ENCODE data around the gene UQCC5.

DNA sequence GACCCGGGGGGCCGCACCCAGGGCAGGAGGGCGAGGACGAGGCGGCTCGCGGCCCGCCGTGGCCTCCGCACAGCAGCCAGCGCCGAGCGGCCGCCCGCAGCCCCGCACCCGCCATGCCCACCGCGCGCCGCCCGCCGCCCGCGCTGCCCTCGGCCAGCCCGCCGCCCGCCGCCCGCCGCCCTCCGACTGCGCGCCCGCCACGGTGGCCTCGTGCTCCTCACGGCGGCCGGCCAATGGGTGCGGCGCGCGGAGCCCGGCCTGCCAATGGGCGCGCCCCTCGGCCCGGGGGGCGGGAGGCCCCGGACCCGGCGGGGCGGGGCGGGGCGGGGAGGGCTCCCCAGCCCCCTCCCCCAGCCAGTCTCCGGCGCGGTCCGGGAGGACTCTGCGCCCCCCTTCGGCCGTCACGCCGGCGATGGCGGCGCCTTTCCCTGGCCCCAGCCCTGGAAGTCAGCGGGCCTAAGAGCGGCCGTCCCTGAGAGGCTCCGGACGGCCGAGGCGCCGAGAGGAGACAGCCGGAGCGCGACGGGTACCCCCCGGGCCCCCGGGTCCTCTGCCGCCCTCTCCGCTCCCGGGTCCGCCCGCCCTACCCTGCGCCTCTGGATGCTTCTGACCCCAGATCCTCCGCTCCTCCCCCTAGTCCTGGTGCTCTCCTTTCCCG, 2.7 kb upstream of the UQCC5 start, which contains the start of gene NT5DC2:
- peak in 1 of 2 donors; percentile 21 for TF ChIP-seq CTCF (IDR thresholded peaks at IDR 0.05; ENCODE audit: extremely low read depth in 1 of 2, insufficient read depth in 1 of 2, low read depth in 1 of 2, low read length in 2 of 2)
- peak; percentile 36 for TF ChIP-seq POLR2AphosphoS5 (IDR thresholded peaks at IDR 0.05; ENCODE audit: insufficient read depth, low read depth, low read length)
- peak; percentile 52 for TF ChIP-seq POLR2A (IDR thresholded peaks at IDR 0.05; ENCODE audit: low read depth, low read length)
- no peak for TF ChIP-seq FOS (IDR thresholded peaks at IDR 0.05; ENCODE audit: borderline replicate concordance, insufficient read depth, low read length)
